K562 (cell line): ENCODE results near the gene BSN. TPM values are rescaled to one million over a fixed set of nuclear protein-coding genes. Genes with fewer than 3 reads are reported as not detected.

Experiments
- BCOR ChIP-seq: fragments of 450-650 bp; IDR thresholded peaks from 2 replicates; pipeline ENCODE4 v1.6.1; 2016
- BHLHE40 ChIP-seq: IDR thresholded peaks from 2 replicates; pipeline ENCODE4 v1.6.1; 2011; ENCODE audit warnings: low read length, improper control_type of control experiment
- CBFA2T3 ChIP-seq: fragments of 450-650 bp; IDR thresholded peaks from 2 replicates; pipeline ENCODE4 v1.6.1; 2017
- CBX5 ChIP-seq: IDR thresholded peaks from 2 replicates; pipeline ENCODE4 v1.6.1; 2014; ENCODE audit warnings: low read depth, borderline replicate concordance
- CTBP1 ChIP-seq: fragments of 450-650 bp; IDR thresholded peaks from 2 replicates; pipeline ENCODE4 v1.6.1; 2016; ENCODE audit warnings: borderline replicate concordance
- E2F3 ChIP-seq: fragments of 250-450 bp; sonication (Bioruptor Pico); IDR thresholded peaks from 2 replicates; pipeline ENCODE4 v1.4.0; 2020; ENCODE audit warnings: mild to moderate bottlenecking
- GABPB1 ChIP-seq: sonication (generic); formaldehyde crosslinking; IDR thresholded peaks from 2 replicates; pipeline ENCODE4 v1.8.0; 2022; ENCODE audit warnings: mild to moderate bottlenecking, missing genetic modification reagents
- HDAC1 ChIP-seq, 2 experiments: fragments of 450-650 bp; IDR thresholded peaks; 2 replicates each; pipeline ENCODE4 v1.6.1; 2016 to 2017; ENCODE audit warnings: inconsistent platforms in 1 of 2, mild to moderate bottlenecking in 1 of 2, moderate library complexity in 1 of 2
- HDAC3 ChIP-seq: fragments of 450-650 bp; IDR thresholded peaks from 2 replicates; pipeline ENCODE4 v1.6.1; 2018; ENCODE audit warnings: borderline replicate concordance, mild to moderate bottlenecking, moderate library complexity; ENCODE audit not compliant: partially characterized antibody
- MECOM ChIP-seq: fragments of 250-450 bp; sonication (Bioruptor Pico); IDR thresholded peaks from 2 replicates; pipeline ENCODE4 v1.8.0; 2022; ENCODE audit warnings: inconsistent platforms
- MED1 ChIP-seq: sonication (generic); formaldehyde crosslinking; IDR thresholded peaks from 2 replicates; pipeline ENCODE4 v1.8.1; 2023; ENCODE audit warnings: missing genetic modification reagents, borderline replicate concordance
- MEIS2 ChIP-seq: fragments of 450-650 bp; IDR thresholded peaks from 2 replicates; pipeline ENCODE4 v1.6.1; 2014; ENCODE audit warnings: mild to moderate bottlenecking; ENCODE audit not compliant: partially characterized antibody
- MTA2 ChIP-seq: fragments of 450-650 bp; IDR thresholded peaks from 2 replicates; pipeline ENCODE4 v1.6.1; 2016; ENCODE audit warnings: low read depth
- NFIX ChIP-seq: fragments of 250-450 bp; sonication (Bioruptor Pico); IDR thresholded peaks from 2 replicates; pipeline ENCODE4 v1.4.0; 2020; ENCODE audit warnings: low read depth, mild to moderate bottlenecking, moderate library complexity
- PHB2 ChIP-seq: fragments of 450-650 bp; IDR thresholded peaks from 2 replicates; pipeline ENCODE4 v1.6.1; 2017; ENCODE audit warnings: low read depth
- PTBP1 ChIP-seq: fragments of 200-400 bp; formaldehyde crosslinking; IDR thresholded peaks from 2 replicates; pipeline ENCODE4 v1.6.1; 2017; ENCODE audit warnings: low read depth, low read length
- RCOR1 ChIP-seq, 2 experiments: IDR thresholded peaks; 2 replicates each; pipeline ENCODE4 v1.6.1; 2012; ENCODE audit warnings: low read depth in 2 of 2, low read length in 2 of 2, borderline replicate concordance in 1 of 2, improper control_type of control experiment in 1 of 2
- SMAD4 ChIP-seq: fragments of 250-450 bp; sonication (Bioruptor Pico); conservative IDR thresholded peaks from 2 replicates; pipeline ENCODE4 v1.8.0; 2021; ENCODE audit warnings: inconsistent platforms, mild to moderate bottlenecking, moderate library complexity
- TAF7 ChIP-seq: fragments of 450-650 bp; IDR thresholded peaks from 2 replicates; pipeline ENCODE4 v1.6.1; 2016; ENCODE audit warnings: missing genetic modification characterization, missing compliant biosample characterization
- TCF3 ChIP-seq: sonication (generic); formaldehyde crosslinking; IDR thresholded peaks from 2 replicates; pipeline ENCODE4 v1.4.0; 2020; ENCODE audit warnings: mild to moderate bottlenecking, missing genetic modification reagents
- ZBTB7A ChIP-seq: IDR thresholded peaks from 2 replicates; pipeline ENCODE4 v1.6.1; 2011; ENCODE audit warnings: low read depth, mild to moderate bottlenecking, low read length, moderate library complexity, borderline replicate concordance; ENCODE audit not compliant: control insufficient read depth
- ZKSCAN3 ChIP-seq: fragments of 250-450 bp; sonication (Bioruptor Pico); IDR thresholded peaks from 2 replicates; pipeline ENCODE4 v1.4.0; 2020
- ZNF12 ChIP-seq: sonication (generic); formaldehyde crosslinking; IDR thresholded peaks from 2 replicates; pipeline ENCODE4 v1.4.0; 2020; ENCODE audit warnings: mild to moderate bottlenecking, missing genetic modification reagents
- ZNF311 ChIP-seq: fragments of 250-450 bp; sonication (Bioruptor Pico); IDR thresholded peaks from 2 replicates; pipeline ENCODE4 v1.4.0; 2020; ENCODE audit warnings: mild to moderate bottlenecking, moderate library complexity
- ZNF324 ChIP-seq: fragments of 250-450 bp; sonication (Bioruptor Pico); IDR thresholded peaks from 2 replicates; pipeline ENCODE4 v1.4.0; 2020; ENCODE audit warnings: mild to moderate bottlenecking
- ZNF551 ChIP-seq: fragments of 250-450 bp; sonication (Bioruptor Pico); IDR thresholded peaks from 2 replicates; pipeline ENCODE4 v1.5.0; 2021; ENCODE audit warnings: mild to moderate bottlenecking, moderate library complexity
- ZNF57 ChIP-seq: fragments of 450-650 bp; formaldehyde crosslinking; IDR thresholded peaks from 2 replicates; pipeline ENCODE4 v1.4.0; 2020; ENCODE audit warnings: mild to moderate bottlenecking, moderate library complexity
- ZNF583 ChIP-seq: fragments of 250-450 bp; sonication (Bioruptor Pico); IDR thresholded peaks from 2 replicates; pipeline ENCODE4 v1.4.0; 2020
- ZZZ3 ChIP-seq: fragments of 450-650 bp; IDR thresholded peaks from 2 replicates; pipeline ENCODE4 v1.6.1; 2016; ENCODE audit warnings: antibody characterized with exemption, mild to moderate bottlenecking, moderate library complexity
- polyA plus RNA-seq, 8 experiments: library from polyadenylated mRNA; depleted of rRNA in 4 of 8; stranded (reverse) in 5 of 8; unstranded in 3 of 8; fragments of >200 nt; fragmentation: Nextera tagmentation in 2 of 8; fragmentation: Illumina TruSeq in 1 of 8; extraction: Ambion mirVana in 2 of 8; extraction: Trizol in 1 of 8; gene quantifications; 2 replicates each; pipeline versions ENCODE4 v1.2.1 to v1.2.3, GENCODE V29; 2011 to 2014; ENCODE audit warnings: inconsistent platforms in 1 of 8, missing spikeins in 1 of 8
- total RNA-seq, 7 experiments: library from RNA; depleted of rRNA in 6 of 7; stranded (reverse); fragments of >200 nt in 6 of 7; fragmentation: Illumina TruSeq in 2 of 7; extraction: Trizol in 2 of 7; gene quantifications; 2 replicates each; pipeline versions ENCODE4 v1.2.1 to v1.2.3, GENCODE V29; 2011 to 2021; ENCODE audit warnings: low replicate concordance in 1 of 7
- TF ChIP-seq, protein P1 (sequence below): fragments of 450-650 bp; formaldehyde crosslinking; IDR thresholded peaks from 2 replicates; pipeline ENCODE4 v1.4.0; 2020; ENCODE audit warnings: mild to moderate bottlenecking, mixed read lengths
- TF ChIP-seq, protein P2 (sequence below): fragments of 250-450 bp; sonication (Bioruptor Pico); IDR thresholded peaks from 2 replicates; pipeline ENCODE4 v1.4.0; 2020; ENCODE audit warnings: mild to moderate bottlenecking, moderate library complexity
- TF ChIP-seq, protein P3 (sequence below): sonication (generic); formaldehyde crosslinking; IDR thresholded peaks from 2 replicates; pipeline ENCODE4 v1.9.0; 2022; ENCODE audit warnings: mild to moderate bottlenecking, missing genetic modification reagents

Gene BSN
- total and polyA plus RNA-seq, 9 of the 15 experiments (the other 6 are each of a cell fraction or from before 2014, with no cell fraction given): 0.03 to 1.5 (median 0.29) TPM

DNA sequence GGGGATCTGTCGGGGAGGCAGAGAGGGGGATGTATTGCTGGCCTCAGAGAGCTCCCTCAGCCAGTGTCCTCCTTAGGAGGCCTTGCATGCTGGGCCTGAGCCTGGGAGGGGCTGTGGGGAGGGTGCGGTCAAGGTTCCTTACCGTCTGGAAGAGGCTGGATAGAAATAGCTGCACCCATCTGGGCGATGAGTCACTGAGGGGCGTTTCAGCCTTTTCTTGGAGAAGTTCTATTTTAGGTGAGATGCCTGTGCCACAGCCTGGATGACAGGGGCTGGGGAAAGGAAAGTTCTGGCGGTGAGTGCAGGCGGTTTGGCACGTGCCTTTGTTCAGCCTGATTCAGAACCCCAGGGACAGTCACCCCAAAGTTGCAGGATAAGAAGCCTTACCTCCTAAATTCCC lies 84.2 kb downstream of the BSN start (continued):
- TF ChIP-seq ZNF583 (CRISPR knock-in tag) (no peak), PHB2 (no peak), ZNF324 (CRISPR knock-in tag) (no peak), MED1 (CRISPR knock-in tag) (no peak), ZNF551 (CRISPR knock-in tag) (no peak), MEIS2 (no peak), E2F3 (no peak), RCOR1 (IDR thresholded peaks at IDR 0.05; ENCODE audit: borderline replicate concordance in 1 of 2, low read depth in 2 of 2, low read length in 2 of 2) (no peak), ZKSCAN3 (CRISPR knock-in tag) (no peak), MTA2 (no peak), SMAD4 (peak; percentile 67), BHLHE40 (peak; percentile 82), PTBP1 (no peak), NFIX (no peak), ZZZ3 (no peak), ZNF57 (CRISPR knock-in tag) (no peak), ZNF311 (CRISPR knock-in tag) (no peak), TCF3 (peak; percentile 45; the same call in 1 of the 2 replicates), HDAC1 (IDR thresholded peaks at IDR 0.05) (0 out of 4 replicates have a peak, but pooled peaks of 1 of the 2 experiments have one; percentile 52), BCOR (no peak), TAF7 (tag) (no peak), CBFA2T3 (peak; percentile 46), MECOM (no peak), CBX5 (no peak), ZNF12 (CRISPR knock-in tag) (no peak), CTBP1 (peak; percentile 62; the same call in 1 of the 2 replicates), ZBTB7A (peak; percentile 11; the same call in 1 of the 2 replicates), GABPB1 (CRISPR knock-in tag) (no peak), HDAC3 (no peak)
- TF ChIP-seq, protein P1, sequence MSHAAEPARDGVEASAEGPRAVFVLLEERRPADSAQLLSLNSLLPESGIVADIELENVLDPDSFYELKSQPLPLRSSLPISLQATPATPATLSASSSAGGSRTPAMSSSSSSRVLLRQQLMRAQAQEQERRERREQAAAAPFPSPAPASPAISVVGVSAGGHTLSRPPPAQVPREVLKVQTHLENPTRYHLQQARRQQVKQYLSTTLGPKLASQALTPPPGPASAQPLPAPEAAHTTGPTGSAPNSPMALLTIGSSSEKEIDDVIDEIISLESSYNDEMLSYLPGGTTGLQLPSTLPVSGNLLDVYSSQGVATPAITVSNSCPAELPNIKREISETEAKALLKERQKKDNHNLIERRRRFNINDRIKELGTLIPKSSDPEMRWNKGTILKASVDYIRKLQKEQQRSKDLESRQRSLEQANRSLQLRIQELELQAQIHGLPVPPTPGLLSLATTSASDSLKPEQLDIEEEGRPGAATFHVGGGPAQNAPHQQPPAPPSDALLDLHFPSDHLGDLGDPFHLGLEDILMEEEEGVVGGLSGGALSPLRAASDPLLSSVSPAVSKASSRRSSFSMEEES (CRISPR knock-in tag): no peak
- TF ChIP-seq, protein P2, sequence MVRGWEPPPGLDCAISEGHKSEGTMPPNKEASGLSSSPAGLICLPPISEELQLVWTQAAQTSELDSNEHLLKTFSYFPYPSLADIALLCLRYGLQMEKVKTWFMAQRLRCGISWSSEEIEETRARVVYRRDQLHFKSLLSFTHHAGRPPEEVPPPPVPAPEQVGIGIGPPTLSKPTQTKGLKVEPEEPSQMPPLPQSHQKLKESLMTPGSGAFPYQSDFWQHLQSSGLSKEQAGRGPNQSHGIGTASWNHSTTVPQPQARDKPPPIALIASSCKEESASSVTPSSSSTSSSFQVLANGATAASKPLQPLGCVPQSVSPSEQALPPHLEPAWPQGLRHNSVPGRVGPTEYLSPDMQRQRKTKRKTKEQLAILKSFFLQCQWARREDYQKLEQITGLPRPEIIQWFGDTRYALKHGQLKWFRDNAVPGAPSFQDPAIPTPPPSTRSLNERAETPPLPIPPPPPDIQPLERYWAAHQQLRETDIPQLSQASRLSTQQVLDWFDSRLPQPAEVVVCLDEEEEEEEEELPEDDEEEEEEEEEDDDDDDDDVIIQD: no peak
- TF ChIP-seq, protein P3, sequence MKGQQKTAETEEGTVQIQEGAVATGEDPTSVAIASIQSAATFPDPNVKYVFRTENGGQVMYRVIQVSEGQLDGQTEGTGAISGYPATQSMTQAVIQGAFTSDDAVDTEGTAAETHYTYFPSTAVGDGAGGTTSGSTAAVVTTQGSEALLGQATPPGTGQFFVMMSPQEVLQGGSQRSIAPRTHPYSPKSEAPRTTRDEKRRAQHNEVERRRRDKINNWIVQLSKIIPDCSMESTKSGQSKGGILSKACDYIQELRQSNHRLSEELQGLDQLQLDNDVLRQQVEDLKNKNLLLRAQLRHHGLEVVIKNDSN: no peak
